GM21390 (cell line): ENCODE data around the gene SPATS2L.
A peak's percentile ranks its signal among the peaks of the same experiment; 100 is the strongest.

Experiments used
- ATAC-seq: cut with Tn5 transposase; IDR thresholded peaks from one replicate; pipeline ENCODE4 v1.9.1; 2021; ENCODE audit not compliant: unreplicated experiment

Gene SPATS2L, protein sequence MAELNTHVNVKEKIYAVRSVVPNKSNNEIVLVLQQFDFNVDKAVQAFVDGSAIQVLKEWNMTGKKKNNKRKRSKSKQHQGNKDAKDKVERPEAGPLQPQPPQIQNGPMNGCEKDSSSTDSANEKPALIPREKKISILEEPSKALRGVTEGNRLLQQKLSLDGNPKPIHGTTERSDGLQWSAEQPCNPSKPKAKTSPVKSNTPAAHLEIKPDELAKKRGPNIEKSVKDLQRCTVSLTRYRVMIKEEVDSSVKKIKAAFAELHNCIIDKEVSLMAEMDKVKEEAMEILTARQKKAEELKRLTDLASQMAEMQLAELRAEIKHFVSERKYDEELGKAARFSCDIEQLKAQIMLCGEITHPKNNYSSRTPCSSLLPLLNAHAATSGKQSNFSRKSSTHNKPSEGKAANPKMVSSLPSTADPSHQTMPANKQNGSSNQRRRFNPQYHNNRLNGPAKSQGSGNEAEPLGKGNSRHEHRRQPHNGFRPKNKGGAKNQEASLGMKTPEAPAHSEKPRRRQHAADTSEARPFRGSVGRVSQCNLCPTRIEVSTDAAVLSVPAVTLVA

DNA sequence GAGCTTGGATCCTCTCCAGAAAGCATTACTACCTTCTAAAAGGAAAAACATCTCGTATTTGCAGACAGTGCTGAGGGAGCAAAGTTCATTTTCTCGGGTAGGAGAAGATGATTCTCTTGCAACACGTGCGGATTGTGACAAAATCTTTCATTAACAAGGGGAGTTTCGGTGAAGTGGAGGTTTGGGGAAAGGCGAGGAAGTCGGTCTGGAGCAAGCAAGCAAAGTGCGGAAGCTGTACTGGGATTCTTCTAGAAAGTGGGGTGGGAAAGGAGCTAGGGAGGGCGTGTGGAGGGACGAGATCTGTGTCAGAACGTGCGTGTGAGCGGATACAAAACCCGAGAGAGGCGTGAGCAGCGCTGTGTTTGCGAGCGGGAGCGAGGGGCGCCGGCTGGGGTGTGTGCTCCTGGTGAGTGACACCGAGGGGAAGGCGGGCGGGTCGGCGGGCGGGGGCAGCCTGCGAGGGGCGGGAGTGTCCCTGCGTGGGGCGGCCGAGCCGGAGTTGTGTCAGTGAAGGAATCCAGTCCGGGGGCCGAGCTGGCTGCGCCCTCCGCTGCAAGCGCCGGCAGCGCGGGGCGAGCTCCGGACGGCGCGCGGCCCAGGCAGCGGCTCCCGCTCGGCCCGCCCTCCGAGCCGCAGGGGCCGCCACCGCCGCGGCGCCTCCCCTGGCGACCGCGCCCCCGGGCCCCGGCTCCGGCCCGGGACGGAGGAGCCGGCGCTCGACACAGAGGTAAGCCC lies at the start of gene SPATS2L:
SPATS2L (plus strand) TSS at position 498 of the 735 bp plus-strand sequence. CDS start 82,552 bp downstream, outside the sequence.
- peak; percentile 63 for ATAC-seq

DNA sequence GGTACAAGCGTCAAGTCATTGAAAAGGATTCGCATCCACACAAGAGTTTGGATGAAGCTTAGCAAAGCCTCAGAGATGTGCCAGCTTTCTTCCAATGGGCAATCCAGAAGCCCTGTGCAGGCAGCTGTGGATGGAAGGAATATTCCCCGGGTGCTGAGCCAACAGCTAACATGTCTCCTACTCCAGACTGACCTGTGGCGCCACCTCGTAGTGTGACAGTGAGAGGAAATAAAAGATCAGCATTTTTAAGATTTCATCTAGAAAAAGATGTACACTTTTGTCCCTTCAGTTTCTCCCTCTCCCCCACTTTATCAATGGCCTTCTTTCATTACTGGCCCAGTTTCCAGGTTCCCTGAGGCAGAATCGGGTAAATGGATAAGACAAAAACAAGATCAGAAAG lies 48.9 kb upstream of the SPATS2L start:
- ATAC-seq = no peak

DNA sequence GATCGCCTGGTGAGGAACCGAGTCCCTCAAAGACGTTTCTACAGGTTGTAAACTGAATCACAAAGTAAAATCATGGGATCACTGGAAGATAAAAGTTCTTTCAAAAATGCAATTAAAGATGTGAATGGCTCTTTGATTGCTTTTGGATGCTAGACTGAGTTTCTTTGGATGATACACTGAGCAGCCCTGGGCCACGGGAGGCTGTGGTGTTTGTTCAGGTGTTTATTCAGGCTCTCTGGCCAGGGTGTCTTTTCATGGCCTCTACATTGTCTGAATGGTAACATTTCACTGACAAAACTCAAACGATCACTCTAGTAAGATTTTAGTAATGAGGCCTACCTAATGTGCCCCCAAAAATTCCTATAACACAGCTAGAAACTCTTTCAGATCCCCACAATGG lies 48.4 kb upstream of the SPATS2L start:
- ATAC-seq = no peak

DNA sequence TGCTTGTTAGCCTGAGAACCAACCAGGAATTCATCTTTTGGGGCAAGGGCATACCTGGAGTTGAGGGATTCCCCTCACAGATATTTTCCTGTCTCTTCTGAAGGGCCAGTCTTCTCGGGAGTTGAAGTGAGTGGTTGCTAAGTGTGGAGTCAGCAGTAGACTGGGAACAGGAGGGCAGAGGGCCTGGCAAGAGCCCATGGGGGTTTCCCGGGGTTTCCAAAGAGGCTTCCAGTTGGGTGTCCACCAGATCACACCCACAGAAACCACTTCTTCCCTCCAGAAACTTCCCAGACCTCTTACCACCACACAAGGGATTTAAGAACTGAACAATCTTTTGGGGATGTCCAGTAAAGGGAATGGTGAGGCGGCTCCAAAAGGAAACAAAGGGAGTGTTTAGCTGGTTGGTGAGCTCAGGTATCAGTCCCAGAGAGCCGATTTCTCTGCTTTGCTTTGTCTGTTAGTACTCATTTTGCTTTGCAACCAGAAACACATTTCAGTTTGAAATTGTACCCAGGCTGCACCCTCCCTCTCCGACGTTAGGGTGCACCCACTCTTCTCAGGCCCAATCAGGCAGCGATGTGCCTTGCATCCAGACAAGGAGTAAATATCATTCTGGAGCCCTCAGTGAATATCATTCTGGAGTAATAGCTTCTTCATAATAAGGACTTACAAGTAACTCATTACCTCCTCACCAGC lies 47.5 kb upstream of the SPATS2L start:
- ATAC-seq = no peak

DNA sequence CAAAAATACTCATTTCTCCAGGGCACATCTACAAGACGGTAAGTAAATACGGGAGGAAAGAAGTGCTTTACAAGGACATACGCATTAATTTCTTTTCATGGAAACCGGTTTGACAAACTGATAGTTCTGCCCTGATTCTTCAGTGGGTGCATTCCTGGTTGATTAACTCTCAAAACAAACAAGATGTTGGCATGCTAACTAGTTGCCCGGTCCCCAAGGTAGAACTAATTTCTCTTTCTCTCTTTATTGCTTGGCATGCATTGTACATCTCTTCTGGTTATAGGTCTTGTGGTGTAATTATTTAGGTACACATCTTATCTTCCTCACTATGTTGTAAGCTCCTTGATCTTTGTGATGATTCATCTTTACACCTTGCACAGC lies 46.9 kb upstream of the SPATS2L start:
- no peak for ATAC-seq

DNA sequence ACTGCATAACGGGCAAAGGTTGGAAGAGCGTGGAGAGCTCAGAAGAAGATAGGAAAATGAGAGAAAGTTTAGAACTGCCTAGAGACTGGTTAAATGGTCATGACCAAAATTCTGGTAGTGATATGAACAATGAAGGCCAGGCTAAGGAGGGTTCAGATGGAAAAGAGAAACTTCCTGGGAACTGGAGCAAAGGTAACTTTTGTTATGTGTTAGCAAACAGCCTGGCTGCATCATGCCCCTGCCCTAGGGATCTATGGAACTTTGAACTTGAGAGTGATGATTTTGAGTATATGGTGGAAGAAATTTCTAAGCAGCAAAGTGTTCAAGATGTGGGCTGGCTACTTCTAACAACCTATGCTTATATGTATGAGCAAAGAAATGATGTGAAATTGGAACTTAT lies 44.4 kb upstream of the SPATS2L start:
- no peak for ATAC-seq

DNA sequence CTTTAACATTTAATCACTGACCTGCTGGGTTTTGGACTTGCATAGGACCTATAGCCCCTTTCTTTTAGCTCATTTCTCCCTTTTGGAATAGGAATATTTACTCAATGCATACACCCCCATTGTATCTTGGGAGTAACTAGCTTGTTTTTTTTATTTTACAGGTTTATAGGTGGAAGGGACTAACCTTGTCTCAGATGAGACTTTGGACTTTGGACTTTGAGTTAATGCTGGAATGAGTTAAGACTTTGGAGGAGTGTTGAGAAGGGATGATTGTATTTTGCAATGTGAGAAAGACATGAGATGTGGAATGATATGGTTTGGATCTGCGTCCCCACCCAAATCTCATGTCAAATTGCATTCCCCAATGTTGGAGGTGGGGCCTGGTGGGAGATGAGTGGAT lies 43.2 kb upstream of the SPATS2L start:
- ATAC-seq = no peak

DNA sequence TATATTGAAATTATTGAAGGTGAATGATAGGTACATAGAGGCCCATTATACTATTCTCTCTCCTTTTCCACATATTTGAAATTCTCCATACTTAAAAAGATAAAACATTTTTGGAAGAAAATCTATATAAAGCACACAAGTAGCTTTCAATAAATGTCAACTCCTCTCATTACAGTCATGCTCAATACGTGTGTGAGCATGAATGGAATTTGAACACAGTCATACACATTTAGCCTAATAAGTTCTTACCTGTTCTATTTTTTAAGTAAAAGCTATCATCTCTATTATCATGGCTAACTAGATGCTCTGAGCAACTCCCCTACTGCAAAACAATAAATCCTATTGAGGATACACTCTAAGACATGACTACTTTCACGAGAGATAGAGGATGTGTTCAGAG lies 41.9 kb upstream of the SPATS2L start:
- ATAC-seq = no peak

DNA sequence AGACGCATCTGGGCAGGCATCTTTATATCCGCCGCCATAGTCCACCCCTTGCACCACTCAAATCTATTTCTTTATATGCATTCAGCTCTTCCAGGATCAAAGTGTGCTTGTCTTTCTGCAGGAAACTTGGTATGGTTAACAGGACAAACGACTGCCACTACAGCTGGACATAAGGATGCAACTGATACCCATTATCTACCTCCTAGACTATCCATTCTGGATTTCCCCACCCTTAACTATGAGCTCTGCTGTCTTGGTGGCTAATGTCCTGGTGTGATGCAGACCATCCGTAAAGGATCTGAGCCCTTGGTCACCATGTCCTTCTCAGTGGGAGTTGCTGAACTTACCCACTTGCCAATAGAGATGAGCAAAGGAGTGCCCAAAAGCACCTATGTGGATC lies 40.1 kb upstream of the SPATS2L start:
- no peak for ATAC-seq

DNA sequence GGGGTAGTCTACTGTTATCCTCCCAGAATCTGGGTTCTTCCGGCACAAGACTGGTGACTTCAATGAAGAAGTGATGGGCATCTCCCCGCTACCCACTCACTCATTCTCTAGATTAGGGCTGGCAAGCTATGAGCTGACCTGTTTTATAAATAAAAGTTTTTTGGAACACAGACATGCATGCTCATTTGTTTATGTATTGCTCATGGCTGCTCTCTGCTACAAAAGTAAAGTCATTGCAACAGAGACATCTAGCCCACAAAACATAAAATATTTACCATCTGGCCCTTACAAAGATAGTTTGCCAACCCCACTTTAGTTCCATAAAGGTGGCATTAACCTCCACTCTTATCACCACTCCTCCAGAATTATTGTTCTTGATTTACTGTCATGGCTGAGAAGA lies 39.1 kb upstream of the SPATS2L start:
- no peak for ATAC-seq

DNA sequence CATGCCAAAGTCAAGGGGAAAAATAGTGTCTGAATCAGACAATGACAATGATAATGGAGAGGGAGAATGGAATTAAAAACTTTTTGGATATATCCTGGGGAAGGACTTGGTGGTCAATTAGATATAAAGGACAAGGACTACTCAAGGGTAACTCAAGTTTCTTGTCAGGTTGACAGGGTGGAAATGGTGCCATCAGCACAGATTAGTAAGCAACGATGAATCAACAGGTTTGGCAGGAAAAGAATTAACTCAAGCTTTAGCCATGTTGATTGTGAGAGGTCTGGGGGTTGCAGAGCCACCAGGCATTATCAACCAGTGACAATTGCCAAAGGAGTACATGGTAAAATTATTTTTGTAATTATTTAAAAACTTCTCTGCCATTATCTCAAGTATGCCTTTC lies 35.8 kb upstream of the SPATS2L start:
- no peak for ATAC-seq

DNA sequence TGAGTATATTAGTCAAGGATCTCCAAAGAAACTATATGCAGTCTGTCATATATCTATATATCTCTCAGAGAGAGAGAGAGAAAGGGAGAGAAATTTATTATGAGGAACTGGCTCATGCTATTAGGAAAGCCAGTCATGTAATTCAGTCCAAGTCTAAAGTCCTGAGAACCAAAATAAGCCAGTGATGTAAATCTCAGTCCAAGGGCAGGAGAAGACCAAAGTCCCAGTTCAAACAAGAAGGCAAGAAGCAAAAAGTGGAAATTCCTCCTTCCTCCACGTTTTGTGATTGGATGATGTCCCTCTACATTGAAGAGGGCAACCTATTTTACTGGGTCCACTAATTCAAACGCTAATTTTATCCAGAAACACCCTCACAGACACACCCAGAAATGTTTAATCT lies 34.2 kb upstream of the SPATS2L start:
- ATAC-seq = no peak

DNA sequence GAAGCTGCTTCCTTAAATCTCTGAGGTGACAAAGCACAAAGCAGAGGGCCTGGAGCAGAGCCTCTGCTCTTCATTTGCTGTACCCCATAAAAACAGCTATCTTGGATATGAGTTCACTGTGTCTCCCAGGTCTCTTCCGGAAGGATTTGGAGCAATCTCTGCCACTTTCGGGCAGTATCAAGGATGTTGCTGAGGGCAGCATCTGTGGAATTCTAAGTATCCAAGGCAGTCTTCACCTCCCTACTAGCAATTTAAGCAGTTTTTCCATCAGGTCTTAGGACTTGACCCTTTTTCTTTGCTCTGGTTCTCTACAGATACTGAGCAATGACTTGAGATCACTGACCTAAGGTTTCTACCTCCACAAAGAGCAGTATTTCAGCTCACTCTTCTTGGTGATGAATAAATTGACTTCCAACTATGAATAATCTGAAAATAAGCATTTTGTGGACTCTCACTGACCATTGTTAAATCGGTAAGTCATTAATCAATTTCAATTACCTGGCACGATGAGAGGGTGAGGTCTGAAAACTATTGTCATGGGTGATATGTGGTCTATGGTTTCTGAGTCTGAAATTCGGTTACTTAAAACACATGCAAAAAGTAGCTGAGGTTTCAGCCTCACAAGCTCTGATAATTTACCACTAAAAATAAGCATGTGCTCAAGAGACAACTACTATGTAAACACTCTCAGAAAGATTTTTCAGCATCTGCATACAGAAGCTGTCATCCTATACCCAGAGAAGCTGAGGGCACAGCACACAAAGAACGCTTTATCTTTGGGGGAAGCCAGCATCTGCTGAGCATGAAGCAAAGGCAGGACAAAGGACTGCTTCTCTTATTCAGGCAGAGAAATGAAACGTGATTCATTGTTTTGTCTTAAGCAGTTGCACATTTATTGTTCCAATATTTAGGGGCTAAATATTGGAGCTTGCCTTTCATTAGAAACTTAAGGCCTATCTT lies 32.1 kb upstream of the SPATS2L start:
- ATAC-seq = no peak

DNA sequence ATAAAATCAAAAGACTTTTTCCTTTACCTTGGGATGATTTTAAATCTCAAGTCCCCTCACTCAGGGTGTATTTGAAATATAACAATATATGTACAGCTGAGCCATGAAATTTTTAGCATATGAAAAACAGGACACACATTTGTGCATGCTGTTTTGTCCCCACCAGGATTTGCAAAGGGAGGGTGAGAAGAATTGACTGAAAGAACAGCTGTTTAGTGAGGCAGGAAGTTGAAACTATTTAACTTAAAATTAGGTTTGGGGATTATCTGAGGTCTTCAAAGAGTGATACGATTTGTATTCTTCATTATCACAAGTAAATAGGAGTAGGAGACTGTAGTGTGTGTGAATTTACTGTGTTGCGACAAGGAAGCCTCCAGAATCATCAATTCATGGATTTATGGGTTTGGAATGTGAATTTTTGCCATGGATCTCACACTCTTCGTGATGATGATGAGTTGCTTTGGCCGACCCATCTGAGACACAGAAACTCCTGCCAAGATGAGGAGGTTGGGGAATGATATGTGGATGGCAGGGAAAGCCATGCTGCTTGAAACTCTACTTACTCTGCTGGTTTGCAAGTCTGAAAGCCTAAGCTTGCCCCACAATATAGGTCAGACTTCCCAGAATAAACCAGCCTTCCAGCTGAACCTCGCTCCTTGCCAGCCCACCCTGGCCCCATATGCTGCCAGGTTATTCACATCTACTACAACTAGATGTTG lies 31.0 kb upstream of the SPATS2L start:
- ATAC-seq = no peak

DNA sequence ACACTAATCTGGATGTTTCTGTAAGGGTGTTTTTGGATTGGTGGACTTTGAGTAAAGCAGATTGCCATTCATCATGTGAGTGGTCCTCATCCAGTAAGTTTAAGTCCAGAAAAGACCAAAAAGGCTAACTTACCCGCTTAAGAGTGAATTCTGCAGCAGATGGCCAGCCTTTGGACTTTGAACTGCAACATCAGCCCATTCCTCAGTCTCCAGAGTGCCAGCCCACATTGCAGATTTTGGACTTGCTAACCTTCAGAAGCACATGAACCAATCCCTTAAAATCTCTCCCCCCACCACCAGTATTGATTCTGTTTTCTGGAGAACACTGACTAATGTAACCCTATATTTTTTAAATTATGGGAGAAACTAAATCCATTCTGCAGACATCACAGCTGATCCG lies 30.0 kb upstream of the SPATS2L start:
- no peak for ATAC-seq

DNA sequence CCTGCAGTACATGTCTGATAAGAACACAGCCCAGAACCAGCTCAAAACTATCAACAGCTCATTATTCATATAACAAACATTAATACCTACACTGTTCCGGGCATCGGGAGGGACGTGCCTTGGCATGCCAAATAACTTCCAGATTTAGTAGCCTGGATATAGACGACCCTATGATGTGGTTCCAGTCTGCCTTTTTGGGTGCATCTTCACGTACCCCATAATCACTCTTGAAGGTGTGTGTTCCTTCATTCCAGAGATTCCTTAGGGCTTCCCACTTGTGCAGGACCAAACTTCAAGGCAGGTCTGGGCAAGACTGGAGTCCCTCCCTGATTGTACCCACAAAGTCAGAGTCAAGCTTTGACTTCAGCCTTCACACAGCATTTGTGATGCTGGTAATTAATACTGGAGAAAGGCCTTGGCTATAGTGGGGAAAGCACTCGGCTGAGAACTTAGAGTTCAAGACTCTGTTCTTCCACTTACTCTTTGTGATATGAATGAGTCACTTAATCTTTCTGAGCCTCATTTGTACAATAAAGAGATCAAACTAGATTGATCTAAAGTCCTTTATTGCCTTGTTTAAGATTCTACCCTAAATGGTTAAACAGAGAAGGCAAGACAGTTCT lies 27.7 kb upstream of the SPATS2L start:
- ATAC-seq = no peak

DNA sequence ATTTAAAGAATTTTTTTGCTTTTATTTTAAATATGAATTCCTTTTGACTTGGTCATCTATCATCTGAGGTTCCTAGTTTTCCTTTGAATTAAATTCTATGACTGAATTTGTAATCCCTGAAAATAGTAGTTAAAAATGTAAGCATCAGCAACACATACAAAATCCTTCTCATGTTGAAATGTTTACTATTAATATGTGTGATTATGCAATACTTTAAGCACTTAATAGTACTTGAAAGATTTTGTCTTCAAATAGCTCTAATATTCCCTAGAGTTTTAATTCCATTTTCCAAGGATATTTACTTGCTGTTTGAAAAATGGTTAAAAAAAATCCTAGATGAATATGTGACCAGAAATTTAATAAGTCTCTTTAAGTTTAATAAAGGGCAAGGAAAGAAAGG lies 26.6 kb upstream of the SPATS2L start:
- no peak for ATAC-seq

DNA sequence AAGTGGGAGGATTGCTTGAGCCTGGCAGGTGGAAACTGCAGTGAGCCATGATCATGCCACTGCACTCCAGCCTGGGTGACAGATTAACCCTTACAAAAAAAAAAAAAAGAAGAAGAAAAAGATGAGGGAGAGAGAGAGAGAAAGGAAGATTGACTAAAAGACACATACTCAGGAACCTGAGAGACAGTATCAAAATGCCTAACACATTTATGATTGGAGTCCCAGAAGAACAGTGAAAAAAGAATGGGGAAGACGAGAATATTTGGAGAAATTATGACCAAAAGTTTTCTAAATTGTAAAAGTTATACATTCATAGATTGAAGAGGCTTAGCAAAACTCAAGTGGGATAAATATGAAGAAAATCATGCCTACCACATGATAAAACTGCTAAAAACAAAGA lies 19.9 kb upstream of the SPATS2L start:
- no peak for ATAC-seq

DNA sequence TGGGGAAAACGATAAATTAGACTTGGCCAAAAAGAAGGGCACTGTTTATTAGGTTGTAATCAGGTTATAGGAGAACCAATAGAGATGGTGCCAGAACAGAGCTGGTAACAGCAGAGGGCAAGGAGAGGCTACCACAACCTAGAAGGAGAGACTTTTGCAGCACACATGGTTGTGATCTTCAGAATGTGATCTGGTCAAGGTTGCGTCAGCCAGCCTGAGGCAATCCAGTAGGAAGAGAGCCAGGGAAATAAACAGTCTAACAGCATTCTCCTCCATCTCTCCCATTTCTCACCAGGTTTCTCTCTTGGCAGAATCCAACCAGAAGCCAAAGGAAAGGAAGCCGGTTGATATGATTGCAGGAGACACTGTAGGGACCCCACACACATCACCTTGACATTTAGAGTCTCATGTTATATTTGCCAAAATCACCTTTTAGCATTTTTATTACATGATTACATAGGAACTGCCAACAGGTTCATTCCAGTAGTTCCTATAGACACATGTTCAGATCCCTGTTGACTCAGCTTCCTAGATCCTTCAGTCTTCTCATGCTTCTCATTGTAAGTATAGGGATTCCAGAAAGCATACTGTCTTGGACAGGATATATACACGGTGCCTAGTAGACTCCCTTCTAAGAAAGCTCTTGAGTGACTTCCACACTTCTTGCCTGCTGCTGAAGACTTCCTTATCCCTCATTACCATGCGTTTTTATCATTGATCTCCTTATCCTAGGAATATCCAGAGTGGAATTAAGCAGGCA lies 17.6 kb upstream of the SPATS2L start:
- ATAC-seq = no peak
